ACC112 (cell line): Measurements from ENCODE around the gene DISC1.
"Not testable (repeated sequence)": the region's sequence is repeated elsewhere in the genome, so short reads cannot be mapped to it uniquely, and the experiment has no call there.

ENCODE experiments used
- H2AFZ ChIP-seq: fragments of 200-600 bp; sonication (generic); one replicate; pipeline ENCODE4 v1.6.0; 2017; ENCODE audit warnings: antibody characterized with exemption, low read length; ENCODE audit not compliant: unreplicated experiment
- H3K27ac ChIP-seq: fragments of 200-600 bp; sonication (generic); 2 replicates; pipeline ENCODE4 v1.5.1; 2014; ENCODE audit warnings: low read depth, mild to moderate bottlenecking, antibody characterized with exemption, low read length, moderate library complexity
- H3K27me3 ChIP-seq: fragments of 200-600 bp; sonication (generic); 2 replicates; pipeline ENCODE4 v1.6.1; 2014; ENCODE audit warnings: mild to moderate bottlenecking, antibody characterized with exemption, low read length, moderate library complexity, mixed read lengths; ENCODE audit not compliant: insufficient read depth
- H3K36me3 ChIP-seq: fragments of 200-600 bp; sonication (generic); 2 replicates; pipeline ENCODE4 v1.6.1; 2016; ENCODE audit warnings: mild to moderate bottlenecking, antibody characterized with exemption, low read length, moderate library complexity, mixed read lengths; ENCODE audit not compliant: insufficient read depth
- H3K4me1 ChIP-seq: fragments of 200-600 bp; sonication (generic); one replicate; pipeline ENCODE4 v1.6.1; 2016; ENCODE audit warnings: low read length, mixed read lengths; ENCODE audit not compliant: insufficient read depth, unreplicated experiment, control insufficient read depth
- H3K4me3 ChIP-seq: fragments of 200-600 bp; sonication (generic); 2 replicates; pipeline ENCODE4 v1.5.1; 2014; ENCODE audit warnings: mild to moderate bottlenecking, low read depth, low read length
- H3K79me2 ChIP-seq: fragments of 200-600 bp; sonication (generic); one replicate; pipeline ENCODE4 v1.6.0; 2016; ENCODE audit warnings: low read length; ENCODE audit not compliant: control insufficient read depth, unreplicated experiment, insufficient read depth

DISC1 gene

DNA sequence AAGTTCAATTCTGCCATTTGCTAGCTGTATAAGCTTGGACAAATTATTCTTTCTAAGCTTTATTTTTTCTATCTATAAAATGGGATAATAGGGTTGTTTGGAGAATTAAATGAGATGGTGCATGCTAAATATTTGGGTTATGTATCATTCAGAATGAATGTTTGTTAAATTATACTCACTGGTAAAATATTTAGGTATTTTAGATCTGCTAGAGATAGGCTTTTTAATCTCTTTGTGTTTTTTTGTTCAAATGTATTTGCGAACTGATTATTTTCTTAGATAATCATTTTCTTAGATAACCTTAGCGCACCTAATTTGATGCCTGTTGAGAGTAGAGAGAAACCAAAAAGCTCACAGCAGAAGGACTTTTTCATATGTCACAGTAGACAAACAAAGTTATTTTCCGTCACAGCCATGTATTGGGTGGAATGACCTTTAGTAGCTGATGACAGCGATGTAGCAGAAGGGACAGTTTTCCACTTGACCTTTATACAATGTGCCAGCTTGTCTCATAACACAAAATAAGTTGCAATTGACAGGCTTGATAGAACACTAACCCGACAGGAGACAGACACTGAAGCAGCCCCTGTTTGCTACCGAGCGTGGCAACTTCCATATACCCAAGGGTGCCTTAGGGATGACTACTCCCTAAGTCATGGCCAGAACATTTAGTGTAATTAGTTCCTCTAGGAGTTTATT lies 93.0 kb downstream of the DISC1 start:
- no peaks in the 10 kb centered on the region for H3K4me1 ChIP-seq

DNA sequence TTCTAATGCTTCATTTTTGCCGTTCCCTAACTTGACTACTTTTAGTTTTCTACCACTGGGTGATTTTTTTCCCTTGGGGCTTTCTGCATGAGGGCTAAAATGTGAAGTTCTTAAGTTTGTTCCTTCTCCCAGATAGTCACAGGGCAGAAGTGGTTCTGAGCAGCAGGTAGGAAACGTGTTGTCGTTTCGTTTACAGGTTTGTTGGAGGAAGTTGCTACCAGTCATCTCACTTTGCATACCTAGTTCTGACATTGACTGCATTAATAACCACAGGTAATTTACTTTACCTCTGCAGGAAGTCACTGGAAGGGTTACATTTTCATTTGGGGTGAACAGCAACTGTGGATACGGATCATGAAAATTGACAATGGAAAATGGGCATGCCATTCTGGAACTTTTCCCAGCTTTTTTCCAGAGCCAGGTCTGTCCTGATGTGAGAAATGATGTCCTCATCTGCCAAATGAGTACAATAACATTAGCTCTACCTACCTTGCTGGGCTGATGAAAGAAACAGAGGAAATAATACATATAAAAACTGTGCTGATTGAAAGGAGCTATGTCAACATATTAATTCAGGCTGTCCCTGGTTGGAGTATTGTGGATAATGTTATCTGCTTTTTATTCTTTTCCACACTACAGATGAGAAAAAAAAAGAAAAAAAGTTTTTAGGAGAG lies 94.2 kb downstream of the DISC1 start:
- Histone ChIP-seq H2AFZ (no peak overlapping the region), H3K36me3 (no peaks in the 10 kb centered on the region), H3K4me3 (no peak overlapping the region), H3K4me1 (no peaks in the 10 kb centered on the region), H3K79me2 (no peaks in the 10 kb centered on the region), H3K27ac (no peak overlapping the region), H3K27me3 (no peaks in the 10 kb centered on the region)

More for the DNA sequence above, 93.0 kb downstream of the DISC1 start:
- Histone ChIP-seq H3K4me3 (no peak overlapping the region), H3K27me3 (no peaks in the 10 kb centered on the region), H3K27ac (no peak overlapping the region), H3K79me2 (no peaks in the 10 kb centered on the region), H2AFZ (no peak overlapping the region), H3K36me3 (no peaks in the 10 kb centered on the region)

DNA sequence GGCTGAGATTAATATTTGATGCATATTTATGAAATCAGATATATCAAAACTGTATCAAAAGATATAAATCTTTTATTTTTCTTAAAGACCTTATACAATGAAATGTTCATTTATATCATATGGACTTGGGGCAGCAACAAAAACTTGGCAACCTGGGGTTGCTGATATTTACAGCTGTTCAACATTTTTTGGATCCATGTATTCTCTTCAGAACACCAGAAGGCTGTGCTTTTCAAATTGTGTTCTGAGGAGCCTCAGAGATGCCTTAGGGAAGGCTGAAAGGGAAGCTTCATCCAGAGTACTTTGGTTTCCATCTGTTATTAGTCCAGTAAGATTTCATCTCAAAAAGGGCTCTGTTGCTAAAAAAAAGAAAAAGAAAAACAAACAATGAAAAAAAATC lies 94.8 kb downstream of the DISC1 start:
- H2AFZ ChIP-seq, result no peak overlapping the region
- no peak overlapping the region for H3K4me3 ChIP-seq
- no peaks in the 10 kb centered on the region for H3K36me3 ChIP-seq
- no peaks in the 10 kb centered on the region for H3K4me1 ChIP-seq
- no peaks in the 10 kb centered on the region for H3K79me2 ChIP-seq
- H3K27me3 ChIP-seq, result no peaks in the 10 kb centered on the region
- H3K27ac ChIP-seq, result no peak overlapping the region

DNA sequence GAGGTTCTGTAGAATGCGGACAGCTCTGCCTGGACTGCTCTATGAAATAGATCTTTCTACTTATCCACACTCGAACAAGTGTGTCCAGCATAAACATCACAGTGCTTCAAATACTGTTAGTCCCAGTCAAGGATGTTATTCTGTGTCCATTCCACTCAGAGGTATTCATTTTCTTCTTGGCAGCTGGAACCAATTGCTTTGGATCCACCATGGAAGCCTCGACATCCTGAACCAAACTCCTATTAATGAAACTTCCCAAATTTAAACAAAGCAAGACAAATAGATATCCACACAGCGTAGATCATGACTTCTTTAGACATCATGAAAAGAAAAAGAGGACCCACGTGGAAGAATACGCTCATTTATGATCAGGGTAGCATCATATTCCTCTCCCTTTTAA lies 95.8 kb downstream of the DISC1 start:
- no peak overlapping the region for H2AFZ ChIP-seq
- H3K4me3 ChIP-seq, result no peak overlapping the region
- H3K36me3 ChIP-seq, result no peaks in the 10 kb centered on the region
- no peaks in the 10 kb centered on the region for H3K4me1 ChIP-seq
- no peaks in the 10 kb centered on the region for H3K79me2 ChIP-seq
- no peak overlapping the region for H3K27ac ChIP-seq
- H3K27me3 ChIP-seq, result no peaks in the 10 kb centered on the region

DNA sequence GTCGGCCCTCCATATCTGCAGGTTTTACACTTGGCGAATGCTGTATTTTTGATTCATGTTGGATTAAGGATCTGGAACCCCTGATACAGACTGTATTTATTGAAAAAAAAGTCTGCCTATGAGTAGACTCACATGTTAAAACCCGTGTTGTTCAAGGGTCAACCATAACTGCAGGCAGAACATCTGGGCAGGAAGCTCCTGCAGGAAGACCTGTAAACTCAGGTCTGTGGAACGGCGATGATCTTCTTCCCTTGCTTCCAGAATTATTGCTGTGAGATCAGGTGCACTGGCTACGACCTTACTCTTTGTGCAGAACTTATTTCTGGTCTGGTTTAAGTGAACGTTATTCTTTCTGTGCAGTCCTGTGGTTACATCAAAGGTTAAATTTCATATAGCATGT lies 96.6 kb downstream of the DISC1 start:
- H3K27ac ChIP-seq, result no peak overlapping the region
- H3K27me3 ChIP-seq, result no peaks in the 10 kb centered on the region
- H3K36me3 ChIP-seq, result no peaks in the 10 kb centered on the region; the same call in 1 of the 2 replicates
- no peaks in the 10 kb centered on the region for H3K4me1 ChIP-seq
- H2AFZ ChIP-seq, result no peak overlapping the region
- H3K79me2 ChIP-seq, result no peaks in the 10 kb centered on the region
- H3K4me3 ChIP-seq, result no peak overlapping the region

DNA sequence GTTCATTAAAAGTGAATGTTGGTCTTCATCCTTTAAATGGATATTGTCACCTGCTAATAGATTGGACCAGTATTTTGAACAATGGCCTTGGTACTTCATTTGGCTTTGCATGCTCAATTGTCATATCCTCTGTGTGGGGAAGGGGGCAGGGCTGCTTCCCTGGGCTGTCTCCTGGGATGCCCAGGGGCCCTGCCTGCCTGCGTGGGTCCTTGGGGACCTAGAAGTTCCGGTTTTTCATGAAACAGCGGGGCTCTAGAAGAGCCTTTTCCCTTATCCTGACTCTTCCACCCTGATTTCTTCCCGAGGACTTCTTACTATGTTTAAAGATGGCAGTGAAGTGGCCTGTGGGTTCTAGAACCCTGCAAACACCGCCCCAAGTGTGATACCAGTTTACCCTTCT lies 97.5 kb downstream of the DISC1 start:
- H3K36me3 ChIP-seq, result no peaks in the 10 kb centered on the region; the same call in 1 of the 2 replicates
- H3K4me3 ChIP-seq, result no peak overlapping the region
- H3K27ac ChIP-seq, result no peak overlapping the region
- H3K27me3 ChIP-seq, result no peaks in the 10 kb centered on the region
- no peaks in the 10 kb centered on the region for H3K4me1 ChIP-seq
- no peak overlapping the region for H2AFZ ChIP-seq
- no peaks in the 10 kb centered on the region for H3K79me2 ChIP-seq

DNA sequence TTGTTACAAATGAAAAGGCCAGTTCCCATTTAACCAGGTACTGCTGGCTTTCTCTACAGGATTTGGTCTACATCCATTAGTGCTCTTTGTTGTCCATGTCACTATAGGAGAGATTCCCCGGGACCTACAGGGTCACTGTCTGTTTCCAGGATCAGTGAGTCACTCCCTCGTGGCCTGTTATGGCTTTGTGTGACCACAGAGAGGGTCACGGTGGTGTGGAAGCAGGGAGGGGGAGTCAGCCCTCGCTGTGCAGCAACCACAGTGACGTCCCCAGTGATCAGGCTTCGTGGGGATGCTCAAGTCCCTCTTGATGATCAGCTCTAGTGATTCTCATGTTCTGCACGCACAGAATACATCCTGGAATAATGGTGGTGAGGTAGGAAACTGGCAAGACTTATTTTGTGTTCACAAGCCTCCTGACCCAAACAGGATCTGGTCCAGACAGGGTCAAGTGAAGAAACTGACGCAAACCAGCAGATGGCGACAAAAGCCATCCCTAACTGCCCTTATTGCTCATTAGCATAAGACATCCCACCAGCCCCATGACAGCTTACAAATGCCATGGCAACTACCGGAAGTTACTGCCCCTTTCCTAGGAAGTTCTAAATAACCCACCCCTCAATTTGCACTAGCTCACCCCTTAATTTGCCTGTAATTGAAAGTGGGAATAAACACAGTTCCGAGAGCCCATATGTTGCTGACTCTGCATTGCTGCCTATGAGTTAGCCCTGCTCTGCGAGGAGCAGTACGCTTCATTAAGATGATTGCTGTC lies 98.5 kb downstream of the DISC1 start:
- no peaks in the 10 kb centered on the region; the same call in 1 of the 2 replicates for H3K36me3 ChIP-seq
- H3K27me3 ChIP-seq, result no peaks in the 10 kb centered on the region
- H2AFZ ChIP-seq, result no peak overlapping the region
- no peaks in the 10 kb centered on the region for H3K4me1 ChIP-seq
- H3K4me3 ChIP-seq, result no peak overlapping the region
- H3K27ac ChIP-seq, result no peak overlapping the region
- H3K79me2 ChIP-seq, result no peaks in the 10 kb centered on the region

DNA sequence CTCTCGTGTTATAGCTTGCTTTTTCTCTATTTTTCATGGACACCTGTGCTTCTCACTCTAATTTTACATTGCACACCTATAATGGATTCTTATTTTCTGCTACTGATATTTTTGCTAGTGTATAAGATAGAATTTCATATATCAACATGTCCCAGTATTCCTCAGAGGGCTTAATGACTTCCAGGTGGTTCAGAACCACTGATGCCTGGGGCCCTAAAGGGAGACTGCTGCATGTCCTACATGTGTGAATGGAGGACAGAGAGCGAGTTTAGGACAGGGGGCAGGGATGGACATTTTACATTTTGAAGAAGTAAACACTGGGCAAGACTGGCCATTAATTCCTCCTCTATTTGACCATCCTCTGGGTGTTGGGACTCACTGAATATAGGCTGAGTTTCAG lies 100.6 kb downstream of the DISC1 start:
- H3K27me3 ChIP-seq, result no peaks in the 10 kb centered on the region
- H3K79me2 ChIP-seq, result no peaks in the 10 kb centered on the region
- no peak overlapping the region for H3K27ac ChIP-seq
- H3K36me3 ChIP-seq, result no peaks in the 10 kb centered on the region; the same call in 1 of the 2 replicates
- no peak overlapping the region for H2AFZ ChIP-seq
- H3K4me3 ChIP-seq, result no peak overlapping the region
- H3K4me1 ChIP-seq, result no peaks in the 10 kb centered on the region

DNA sequence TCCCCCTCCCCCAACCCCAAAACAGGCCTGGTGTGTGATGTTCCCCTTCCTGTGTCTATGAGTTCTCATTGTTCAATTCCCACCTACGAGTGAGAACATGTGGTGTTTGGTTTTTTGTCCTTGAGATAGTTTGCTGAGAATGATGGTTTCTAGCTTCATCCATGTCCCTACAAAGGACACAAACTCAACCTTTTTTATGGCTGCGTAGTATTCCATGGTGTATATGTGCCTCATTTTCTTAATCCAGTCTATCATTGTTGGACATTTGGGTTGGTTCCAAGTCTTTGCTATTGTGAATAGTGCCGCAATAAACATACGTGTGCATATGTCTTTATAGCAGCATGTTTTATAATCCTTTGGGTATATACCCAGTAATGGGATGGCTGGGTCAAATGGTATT lies 102.4 kb downstream of the DISC1 start:
- H3K79me2 ChIP-seq, H3K4me3 ChIP-seq, H3K4me1 ChIP-seq, H3K27me3 ChIP-seq, H3K36me3 ChIP-seq, H3K27ac ChIP-seq, H2AFZ ChIP-seq: not testable (repeated sequence)

DNA sequence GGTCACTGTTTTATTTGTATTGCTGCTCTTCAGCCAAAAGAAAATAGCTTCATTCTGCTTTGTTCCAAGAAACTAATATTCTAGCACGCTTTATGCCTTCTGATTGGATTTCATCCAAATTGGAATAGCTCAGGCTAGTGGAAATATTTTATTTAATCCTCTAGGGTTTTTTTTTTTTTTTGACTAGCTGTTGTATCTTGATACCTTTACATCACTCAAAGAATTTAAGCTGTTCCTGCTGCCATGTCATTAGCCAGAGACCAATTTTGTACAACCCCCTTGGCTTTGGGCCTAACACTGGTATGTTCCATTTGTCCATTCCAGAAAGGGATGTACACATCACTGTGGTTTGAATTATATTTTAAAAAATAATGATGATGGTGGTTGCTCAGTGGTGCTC lies 103.0 kb downstream of the DISC1 start:
- H3K4me3 ChIP-seq, result no peak overlapping the region
- no peaks in the 10 kb centered on the region for H3K79me2 ChIP-seq
- H3K4me1 ChIP-seq, result no peaks in the 10 kb centered on the region
- H2AFZ ChIP-seq, result no peak overlapping the region
- H3K36me3 ChIP-seq, result no peaks in the 10 kb centered on the region; the same call in 1 of the 2 replicates
- no peaks in the 10 kb centered on the region for H3K27me3 ChIP-seq
- no peak overlapping the region for H3K27ac ChIP-seq
